GM03348 (cell line): ENCODE data around the gene ADAM12.

Experiments used
- DNase-seq: peaks from one replicate; pipeline ENCODE4 v3.0.0; 2012; ENCODE audit warnings: low spot score

The ADAM12 gene

DNA sequence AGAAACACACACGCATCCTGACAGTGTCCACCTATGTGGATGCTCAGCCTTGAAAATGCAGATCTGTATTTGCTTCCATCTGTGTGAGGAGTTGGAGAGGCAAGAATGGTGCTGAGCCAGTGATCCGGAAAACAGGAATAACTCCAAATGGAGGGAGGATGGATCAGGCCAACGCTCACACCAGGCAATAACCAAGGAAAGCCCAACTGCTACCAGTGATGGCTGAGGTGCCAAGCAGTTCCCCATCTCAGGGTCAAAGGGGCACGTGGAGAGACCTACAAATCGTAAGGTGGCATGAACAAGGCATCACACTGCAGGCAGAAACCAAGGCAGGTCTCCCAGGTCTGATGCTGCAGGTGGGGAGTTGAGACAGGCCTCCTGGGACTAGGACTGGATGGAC is 153.6 kb downstream of the ADAM12 start:
- DNase-seq: no peak

DNA sequence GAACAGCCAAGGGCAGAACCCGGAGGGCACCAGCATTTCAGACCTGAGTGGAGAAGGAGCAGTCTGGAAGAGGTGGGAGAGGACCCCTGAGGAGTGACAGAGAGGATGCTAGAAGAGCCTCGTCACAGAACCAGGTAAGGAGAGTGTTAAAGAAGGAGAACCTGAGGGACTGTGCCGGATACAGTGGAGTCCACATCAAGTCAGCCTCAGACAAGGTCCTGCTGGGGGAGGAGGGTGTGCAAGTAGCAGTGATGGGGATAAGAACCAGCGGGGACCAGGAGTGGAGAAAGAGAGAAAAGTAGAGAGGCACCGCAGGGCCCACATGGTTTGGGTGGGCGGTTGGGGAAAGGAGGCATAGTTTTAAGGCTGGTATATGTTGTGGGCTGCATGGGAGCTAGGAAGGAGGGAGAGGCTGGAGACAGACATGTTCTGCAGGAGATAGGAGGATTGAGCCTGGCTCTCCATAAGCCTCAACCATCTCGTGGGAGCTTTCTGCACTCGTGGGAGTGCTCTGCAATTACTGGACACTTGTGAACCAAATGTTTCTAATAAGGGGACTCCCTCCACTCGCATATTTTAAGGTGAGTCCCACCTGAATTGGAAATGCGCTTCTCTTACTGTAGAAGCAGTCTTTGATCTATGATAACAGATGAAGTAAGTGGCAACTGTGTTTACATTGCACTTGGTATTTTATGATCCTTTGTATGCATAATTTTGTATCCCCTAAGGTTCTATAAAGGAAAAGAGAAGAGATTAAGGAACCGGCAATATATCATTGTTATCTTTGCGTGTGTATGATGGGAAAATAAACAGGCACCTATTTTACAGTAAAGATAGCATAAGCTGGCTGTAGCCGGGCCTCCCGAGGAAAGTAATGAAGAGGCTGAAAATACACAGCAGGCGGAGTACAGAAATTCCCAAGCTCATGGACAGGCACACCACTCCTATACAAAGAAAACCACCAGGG is 154.8 kb downstream of the ADAM12 start:
- DNase-seq: no peak

DNA sequence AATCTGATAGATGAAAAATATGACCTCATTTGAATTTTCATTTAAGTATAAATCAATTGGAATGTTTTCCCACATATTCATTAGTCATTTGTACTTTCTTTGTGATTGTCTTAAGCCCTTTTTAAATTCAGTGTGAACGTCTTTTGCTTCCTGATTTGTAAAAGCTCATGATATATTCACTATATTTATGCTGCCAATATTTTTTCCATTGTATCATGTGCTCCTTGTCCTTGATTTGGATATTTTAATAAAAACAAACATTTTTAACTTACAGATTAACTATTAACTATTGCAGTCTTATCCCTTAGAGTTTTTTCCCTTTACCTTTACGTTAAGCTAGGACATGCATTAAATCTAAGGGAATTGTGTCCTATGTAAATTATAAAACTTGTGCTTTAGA is 157.7 kb downstream of the ADAM12 start:
- no peak for DNase-seq

DNA sequence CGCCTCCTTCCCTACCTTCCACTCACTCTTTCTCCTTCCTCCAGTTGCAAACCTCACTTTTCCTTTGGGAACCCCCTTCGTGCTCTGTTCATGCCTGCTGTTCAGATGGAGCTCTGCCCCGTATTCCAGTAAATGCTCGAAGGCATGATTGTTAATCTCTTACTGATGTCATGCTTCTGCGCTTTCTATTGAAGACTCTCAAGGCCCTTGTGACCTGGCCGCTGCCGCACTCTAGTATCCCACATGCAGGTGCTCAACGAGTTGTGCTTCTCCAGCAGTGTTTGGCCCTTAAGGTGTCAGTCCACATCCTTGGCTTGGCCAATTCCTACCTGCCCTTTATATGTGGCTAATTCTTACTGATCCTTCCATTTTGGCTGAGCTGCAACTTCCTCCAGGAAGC is 158.6 kb downstream of the ADAM12 start:
- DNase-seq: no peak

DNA sequence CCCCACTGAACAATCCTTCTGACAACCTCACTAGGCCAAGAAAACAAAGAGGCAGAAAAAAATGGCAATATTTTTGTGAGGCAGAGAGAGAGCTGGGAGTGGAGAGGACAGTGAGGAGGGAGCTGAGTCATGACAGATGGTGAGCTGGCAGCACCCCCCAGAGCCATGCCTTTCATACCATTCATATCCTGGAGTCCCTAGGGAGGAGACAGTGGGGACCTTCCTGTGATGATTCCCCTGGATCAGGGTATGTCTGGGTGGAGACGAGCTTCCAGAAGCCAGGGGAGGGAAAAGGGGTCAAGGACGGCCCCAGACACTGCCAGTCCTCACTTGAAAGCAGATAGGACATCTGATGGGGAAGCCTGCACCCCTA is 160.5 kb downstream of the ADAM12 start:
- peak; percentile 93 for DNase-seq

DNA sequence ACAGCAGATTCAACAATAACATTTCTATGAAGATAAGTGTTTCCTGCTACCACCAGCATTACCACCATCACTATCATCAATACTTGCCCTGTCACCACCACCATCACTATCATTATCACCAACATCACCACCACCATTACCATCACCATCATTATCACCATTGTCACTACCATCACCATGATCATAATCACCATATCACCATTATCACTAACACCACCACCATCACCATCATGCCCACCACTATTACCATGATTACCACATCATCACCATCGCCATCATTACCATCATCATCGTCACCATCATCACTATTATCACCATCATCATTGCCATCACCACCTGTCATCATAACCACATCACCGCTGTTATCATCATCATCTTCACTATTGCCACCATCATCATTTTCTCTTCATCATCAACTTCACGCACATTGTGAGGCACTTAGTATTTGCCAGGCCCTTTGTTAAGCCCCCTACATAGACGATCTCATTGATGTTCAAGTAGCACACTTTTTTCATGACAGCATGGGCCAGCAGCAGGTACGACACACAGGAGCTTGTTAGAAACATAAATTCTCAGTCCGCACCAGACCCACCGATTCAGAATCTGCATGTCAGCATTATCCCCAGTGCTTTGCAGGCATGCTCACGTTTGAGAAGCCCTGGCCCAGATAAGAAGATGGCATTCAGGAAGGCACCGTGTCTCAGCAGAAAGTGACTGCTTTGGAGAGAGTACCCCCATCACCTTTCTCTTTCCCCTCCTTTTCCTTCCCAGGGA is 161.1 kb downstream of the ADAM12 start:
- no peak for DNase-seq

DNA sequence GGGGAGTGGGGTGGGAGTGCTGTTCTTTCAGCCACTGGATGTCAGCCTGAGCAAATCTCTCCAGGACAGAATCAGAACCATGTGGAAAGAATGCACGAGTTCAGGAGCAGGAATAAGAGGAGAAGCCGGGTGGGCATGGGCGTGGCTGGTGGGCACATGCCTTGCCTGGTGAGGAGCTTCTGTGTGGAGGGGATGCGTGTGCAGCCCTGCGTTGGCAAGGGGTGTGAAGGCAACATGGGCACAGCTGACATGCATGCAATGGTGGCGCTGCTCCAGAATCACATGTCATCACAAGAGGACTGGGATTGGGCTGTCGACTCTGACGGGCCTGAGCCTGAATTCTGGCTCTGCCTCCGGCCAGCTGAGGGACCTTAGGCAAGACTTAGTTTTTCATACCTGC is 162.1 kb downstream of the ADAM12 start:
- DNase-seq: no peak

DNA sequence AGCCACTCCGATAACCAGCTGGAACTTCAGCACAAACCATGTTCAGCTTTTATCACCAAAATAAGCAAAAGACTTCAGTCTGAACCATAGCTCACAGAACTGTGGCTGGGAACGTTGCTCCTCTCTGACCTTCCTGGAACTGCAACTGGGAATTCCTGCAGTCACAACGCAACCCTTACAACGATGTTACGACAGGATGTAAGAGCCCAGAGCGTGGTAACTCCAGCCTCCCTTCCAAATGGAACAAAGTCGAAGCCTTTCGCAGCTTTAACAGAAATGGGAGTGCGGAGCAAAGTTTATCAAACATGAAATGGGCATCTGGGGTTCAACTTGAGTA is 162.6 kb downstream of the ADAM12 start:
- DNase-seq: no peak

DNA sequence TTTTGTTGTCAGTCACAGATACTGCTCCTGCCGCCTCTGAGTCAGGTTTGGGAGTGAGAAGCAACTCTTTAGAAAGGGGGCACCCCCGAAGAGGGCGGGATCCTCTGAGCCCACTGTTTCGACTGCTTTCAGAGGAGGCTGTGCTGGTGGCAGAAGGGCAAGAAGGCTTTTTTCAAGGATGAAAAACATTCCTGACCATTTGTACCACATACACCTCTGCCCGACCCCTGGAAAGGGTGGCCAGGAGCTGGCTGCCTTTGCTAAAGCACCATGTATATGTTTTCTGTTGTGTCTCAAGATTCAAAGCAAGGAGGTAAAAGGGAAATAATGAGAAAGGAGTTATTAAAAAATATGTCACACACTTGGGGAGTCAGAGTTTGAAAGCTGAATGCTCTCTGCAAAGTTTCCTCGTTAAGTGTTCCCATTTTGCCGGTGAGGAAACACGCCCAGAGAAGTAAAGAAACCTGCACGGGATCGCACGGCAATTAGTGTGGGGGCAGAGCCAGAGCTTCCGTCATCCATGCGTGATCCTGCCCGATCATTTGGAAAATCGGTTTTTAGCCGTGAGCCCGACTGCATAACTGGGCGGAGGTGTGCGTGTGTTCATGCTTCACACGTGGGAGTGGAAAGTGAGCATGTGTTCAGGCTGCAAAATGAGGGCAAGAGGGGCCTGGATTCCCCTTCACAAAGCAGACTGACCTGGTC is 163.2 kb downstream of the ADAM12 start:
- no peak for DNase-seq

DNA sequence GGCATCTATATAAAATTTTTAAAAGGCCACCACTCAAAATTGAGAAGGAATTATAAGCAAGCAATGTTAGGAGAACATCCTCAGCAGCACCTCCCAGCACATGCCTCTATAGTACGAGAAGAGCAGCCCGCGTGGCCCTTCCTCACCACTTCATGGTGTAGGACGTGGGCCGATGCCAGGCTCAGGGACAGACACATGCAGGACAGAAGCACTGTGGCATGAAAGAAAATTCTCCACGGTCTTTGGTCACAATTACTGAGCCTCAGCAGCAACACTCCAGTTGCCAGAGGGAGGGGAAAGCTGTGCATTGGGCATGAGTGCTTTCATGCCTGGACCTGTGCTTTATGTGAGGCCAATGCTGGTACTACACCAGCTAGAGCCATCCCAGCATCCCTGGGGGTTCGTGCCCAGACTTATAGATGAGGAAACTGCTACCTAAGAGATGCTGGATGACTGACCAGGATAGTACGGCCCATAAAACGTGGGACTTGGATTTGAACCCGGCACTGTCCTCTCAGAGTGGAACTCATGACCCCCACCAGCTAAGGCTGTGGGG is 164.7 kb downstream of the ADAM12 start:
- DNase-seq: no peak

DNA sequence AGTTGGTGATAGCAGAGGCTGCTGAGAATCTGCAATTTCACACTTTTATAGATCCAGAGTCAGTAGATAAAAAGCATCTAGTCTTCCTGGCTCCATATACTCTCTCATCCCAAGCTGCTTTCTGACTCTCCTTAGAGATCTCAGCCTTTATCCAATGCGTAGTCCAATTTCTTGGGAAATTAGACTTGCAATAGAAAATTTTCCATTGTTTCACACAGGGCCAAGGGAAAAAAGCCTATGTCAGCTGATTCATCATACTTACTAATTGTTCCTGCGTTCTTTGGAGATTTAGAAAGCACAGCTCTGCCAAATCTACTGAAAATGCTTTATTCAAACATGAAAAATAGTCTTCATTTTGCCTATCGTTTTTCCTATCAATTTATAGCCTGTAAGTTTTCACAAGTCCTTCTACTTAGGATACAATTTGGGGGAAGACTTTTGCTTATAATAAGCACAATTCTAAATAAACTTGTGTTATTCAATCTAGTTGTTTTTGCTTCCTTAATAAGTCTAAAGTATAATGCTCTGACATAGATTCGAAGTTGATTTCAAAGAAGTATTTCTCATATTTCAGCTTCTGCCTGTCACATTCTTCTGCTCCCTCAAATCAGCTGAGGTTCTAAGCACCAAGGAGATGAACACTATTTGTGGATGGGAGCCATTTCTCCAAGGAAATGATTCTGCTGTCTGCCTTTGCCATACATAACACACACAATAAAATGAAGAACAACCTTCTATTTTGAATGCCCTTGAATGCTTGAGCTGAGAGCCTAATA is 165.4 kb downstream of the ADAM12 start:
- peak; percentile 67 for DNase-seq

DNA sequence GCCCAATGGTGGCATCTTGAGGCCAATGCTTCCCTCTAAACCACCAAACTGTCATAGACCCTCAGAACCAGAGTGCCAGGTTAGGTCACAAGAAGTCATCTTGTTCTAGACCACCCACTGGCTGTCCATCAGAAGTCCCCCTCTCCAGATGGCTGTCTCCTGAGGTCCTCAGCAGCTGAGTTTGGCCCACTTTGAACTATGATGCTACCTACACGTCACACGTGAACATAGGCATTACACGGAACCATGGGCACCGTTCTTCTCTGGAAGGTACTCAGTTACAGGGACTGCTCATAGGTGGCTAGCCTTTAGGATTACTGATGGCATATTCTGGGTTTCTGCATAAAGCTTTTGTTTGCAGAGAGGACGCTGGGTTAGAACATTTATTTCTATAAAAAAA is 166.4 kb downstream of the ADAM12 start:
- no peak for DNase-seq

DNA sequence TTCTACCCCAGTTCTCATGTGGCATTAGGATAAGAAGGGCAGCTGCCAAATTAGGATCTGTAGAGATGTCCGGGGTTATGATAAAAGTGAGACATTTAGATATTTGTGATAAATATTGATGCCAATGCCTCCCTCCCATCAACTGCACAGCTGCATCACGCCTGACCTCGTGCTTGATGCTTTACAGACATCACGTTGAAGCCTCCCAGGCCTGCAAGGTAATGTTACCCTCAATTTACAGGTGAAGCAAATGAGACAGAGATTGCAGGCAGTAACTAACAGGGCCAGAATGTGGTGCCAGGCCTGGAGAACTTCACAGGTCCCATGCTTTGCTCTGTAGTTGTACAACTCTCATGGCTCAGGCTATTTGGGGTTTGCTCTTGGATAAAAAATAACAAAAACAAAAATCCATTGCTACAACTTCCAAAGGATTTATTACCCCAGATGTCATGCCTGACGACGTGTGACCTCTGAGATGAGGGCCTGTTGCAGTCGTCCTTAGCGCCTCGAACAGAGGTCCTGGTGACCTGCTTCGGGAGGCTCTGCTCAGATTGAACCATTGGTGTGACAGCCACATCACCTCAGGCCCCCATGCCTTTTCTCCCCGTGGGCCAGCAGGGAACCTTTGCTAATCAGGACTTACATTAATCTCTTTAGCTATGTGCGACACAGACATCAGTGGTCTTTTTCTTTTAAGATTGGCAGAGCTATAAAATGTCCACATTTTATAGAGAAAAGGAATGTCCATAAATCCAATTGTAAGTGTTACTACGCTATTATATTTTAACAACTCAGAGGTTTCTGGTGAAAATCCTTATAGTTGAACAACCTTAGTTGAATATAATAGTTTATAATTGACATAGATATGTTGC is 169.3 kb downstream of the ADAM12 start:
- DNase-seq: no peak

DNA sequence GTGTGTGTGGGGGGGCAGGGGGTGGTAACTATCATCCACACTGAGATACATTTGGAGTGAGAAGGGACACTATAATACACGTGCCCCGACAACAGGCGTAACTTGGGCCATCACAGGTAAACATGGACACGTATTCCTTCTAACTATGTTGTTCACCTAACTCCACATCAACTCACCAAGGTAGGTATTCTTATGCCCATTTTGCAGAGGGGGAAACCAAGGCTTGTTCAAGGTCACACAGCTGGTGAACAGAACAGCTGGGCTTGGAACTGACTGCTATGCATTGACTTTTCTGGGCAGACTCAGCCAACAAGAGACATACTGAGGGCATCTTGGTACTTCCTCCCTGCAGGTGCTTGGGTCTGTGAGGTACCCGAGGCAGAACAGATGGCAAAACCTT is 170.1 kb downstream of the ADAM12 start:
- no peak for DNase-seq

DNA sequence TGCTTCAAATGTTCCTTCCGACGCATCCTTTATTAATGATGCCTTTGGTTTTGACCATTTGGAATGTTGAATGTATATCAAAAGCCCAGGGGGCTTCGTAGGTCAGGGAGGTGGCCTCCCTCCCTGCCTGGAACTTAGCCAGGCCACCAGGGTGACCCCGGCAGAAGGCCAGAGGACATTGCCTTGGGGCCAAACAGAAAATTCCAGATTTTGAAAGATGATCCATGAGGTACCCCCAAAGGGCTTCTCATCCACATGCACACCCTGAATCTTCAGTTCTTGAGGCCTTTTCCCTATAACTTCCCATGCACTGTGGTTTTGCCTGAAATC is 171.7 kb downstream of the ADAM12 start:
- DNase-seq: no peak

DNA sequence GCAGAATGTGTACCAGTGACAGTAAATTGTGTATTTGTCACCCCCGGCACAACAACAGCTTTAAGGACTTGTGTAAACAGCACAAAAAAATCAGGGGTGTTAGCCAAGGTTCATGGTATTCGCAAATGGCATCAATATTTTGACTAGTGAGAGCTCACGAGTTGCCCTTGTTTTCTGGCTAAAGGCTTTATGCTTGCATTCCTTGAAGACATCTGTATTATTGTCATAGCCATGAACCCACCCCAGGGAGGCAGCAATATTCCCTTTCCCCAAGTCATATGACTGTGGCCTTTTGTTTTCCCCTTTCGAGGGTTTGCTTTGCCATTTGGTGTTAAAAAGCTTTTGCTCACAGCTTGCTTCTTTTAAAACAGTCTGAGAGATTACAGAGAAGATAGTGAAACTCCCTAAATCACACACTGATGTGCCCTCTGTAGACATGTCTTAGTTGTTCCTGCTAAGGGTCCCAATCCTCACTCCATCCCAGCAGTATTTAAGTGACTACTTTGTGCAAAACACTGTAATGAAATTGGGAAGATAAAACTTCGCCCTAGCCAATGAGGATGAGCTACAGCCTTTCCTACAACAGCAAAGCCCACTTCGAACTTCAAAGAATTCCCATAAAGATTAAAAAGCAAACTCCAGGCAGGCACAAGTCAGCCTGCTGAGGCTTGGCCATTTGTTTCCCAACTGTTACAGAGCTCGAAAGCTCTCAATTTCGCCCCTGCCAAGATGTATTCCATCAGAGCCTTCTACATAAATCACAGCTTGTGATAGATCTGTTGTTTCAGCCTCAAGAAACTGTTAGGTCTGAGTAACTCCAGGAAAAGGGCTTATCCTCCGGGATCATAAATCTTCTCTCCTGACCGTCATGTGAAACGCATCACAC is 172.3 kb downstream of the ADAM12 start:
- DNase-seq: peak; percentile 43

DNA sequence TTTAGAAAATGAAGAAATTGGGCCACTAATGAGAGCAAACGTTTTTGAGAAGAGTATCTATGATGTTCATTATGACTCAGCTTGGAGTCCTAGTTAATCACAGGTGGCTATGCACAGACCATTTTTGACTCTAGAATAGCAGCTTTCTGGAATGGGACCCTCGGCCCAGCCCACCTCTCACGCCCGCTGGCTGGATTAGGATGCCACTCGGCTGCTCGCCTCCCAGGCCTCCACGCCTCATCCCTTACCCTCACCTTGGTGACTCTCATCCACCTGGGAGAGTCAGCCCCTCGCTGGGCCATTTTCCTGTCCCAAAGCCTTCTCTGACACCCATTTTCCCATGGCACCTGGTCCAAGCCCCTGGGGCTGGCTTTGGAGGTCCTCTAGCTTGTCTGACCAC is 173.6 kb downstream of the ADAM12 start:
- DNase-seq: no peak

DNA sequence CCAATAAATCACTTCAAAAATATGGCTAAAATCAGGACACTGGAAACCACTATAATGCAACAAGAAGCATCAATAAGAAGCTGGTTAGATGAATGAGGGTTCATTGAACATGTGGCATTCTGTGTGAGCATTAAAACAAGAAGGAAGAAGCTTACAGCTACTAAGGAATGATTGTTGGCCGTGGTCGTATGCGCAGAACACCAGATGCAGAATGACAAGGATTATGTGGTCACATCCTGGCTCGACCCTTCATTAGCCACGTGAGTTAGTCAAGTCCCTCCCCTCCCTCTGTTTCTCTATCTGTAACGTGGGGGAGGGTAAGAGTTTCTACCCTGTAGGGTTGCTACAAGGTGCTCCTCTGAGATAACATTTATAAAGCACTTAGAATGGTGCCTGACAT is 174.3 kb downstream of the ADAM12 start:
- DNase-seq: no peak

DNA sequence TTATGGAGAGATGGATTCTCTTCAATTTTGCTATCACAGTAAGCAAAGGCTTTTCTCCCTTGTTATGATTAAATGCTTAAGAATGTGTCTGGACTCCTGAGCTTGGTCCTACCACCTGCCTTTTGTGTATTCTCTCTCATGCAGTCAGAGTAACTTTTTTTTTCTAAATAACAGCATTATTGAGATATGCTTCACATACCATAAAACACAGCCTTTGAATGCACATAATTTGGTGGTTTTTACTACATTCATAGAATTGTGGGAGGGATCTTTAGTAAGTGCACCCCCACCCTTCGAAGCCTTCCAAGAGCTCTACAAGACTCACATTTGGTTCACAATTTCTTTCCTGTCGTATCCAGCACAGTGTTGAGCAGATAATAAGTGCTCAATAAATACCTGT is 175.5 kb downstream of the ADAM12 start:
- no peak for DNase-seq
